H1 (cell line): ENCODE results near the gene TAS2R40. TPM values are rescaled to one million over a fixed set of nuclear protein-coding genes. Genes with fewer than 3 reads are reported as not detected.

ENCODE experiments used
- HDAC2 ChIP-seq, 2 experiments: fragments of 300-600 bp in 1 of 2; sonication (generic) in 1 of 2; IDR thresholded peaks; 2 replicates each; pipeline ENCODE4 v1.6.1; 2011 to 2012; ENCODE audit warnings: low read depth in 2 of 2, low read length in 2 of 2, mild to moderate bottlenecking in 2 of 2, moderate library complexity in 2 of 2, borderline replicate concordance in 1 of 2, inconsistent platforms in 1 of 2
- MAFK ChIP-seq: IDR thresholded peaks from 2 replicates; pipeline ENCODE4 v1.6.1; 2012; ENCODE audit warnings: low read depth, mild to moderate bottlenecking, improper control_type of control experiment, low read length
- PHF8 ChIP-seq: fragments of 200-600 bp; sonication (generic); conservative IDR thresholded peaks from 2 replicates; pipeline ENCODE4 v1.7.1; 2012; ENCODE audit warnings: low read depth, mild to moderate bottlenecking, inconsistent platforms, low read length, moderate library complexity
- RFX5 ChIP-seq: IDR thresholded peaks from 2 replicates; pipeline ENCODE4 v1.6.1; 2011; ENCODE audit warnings: low read depth, low read length, improper control_type of control experiment, borderline replicate concordance
- SAP30 ChIP-seq: fragments of 300-600 bp; sonication (generic); IDR thresholded peaks from 2 replicates; pipeline ENCODE4 v1.7.1; 2012; ENCODE audit warnings: low read length, moderate library complexity, mild to moderate bottlenecking, inconsistent platforms; ENCODE audit not compliant: insufficient read depth, insufficient replicate concordance
- SIN3A ChIP-seq, 2 experiments: IDR thresholded peaks in 1 of 2; conservative IDR thresholded peaks in 1 of 2; 2 replicates each; pipeline ENCODE4 v1.6.1; 2011 to 2012; ENCODE audit warnings: low read length in 2 of 2, improper control_type of control experiment in 1 of 2, low read depth in 1 of 2, mild to moderate bottlenecking in 1 of 2
- TAF1 ChIP-seq: IDR thresholded peaks from 2 replicates; pipeline ENCODE4 v1.6.1; 2011; ENCODE audit warnings: mild to moderate bottlenecking, low read depth, low read length
- polyA plus RNA-seq, 7 experiments: library from polyadenylated mRNA; depleted of rRNA in 3 of 7; stranded (reverse) in 5 of 7; unstranded in 2 of 7; fragments of >200 nt in 5 of 7; fragments of 200-250 nt in 2 of 7; gene quantifications; 1 replicate in 5 of 7; 2 replicates in 1 of 7; 4 replicates in 1 of 7; pipeline versions ENCODE4 v1.2.1 to v1.2.3, GENCODE V29; 2011 to 2013; ENCODE audit warnings: missing spikeins in 2 of 7, mixed read lengths in 2 of 7
- total RNA-seq: library from RNA; stranded (reverse); fragmentation: NEBNext Ultra II Directional; extraction: Animal tissue kit (Norgen Biotek cat#: 25700); gene quantifications from 2 replicates; pipeline ENCODE4 v1.2.1, GENCODE V29; 2021
- TF ChIP-seq, protein P1 (sequence below): fragments of 300-600 bp; sonication (generic); IDR thresholded peaks from 2 replicates; pipeline ENCODE4 v1.7.1; 2012; ENCODE audit warnings: low read length, moderate library complexity, mild to moderate bottlenecking, inconsistent platforms; ENCODE audit not compliant: insufficient replicate concordance

TAS2R40 gene
- total and polyA plus RNA-seq, 2 of the 8 experiments (the other 6 are each of a cell fraction or from before 2014, with no cell fraction given), result not detected

DNA sequence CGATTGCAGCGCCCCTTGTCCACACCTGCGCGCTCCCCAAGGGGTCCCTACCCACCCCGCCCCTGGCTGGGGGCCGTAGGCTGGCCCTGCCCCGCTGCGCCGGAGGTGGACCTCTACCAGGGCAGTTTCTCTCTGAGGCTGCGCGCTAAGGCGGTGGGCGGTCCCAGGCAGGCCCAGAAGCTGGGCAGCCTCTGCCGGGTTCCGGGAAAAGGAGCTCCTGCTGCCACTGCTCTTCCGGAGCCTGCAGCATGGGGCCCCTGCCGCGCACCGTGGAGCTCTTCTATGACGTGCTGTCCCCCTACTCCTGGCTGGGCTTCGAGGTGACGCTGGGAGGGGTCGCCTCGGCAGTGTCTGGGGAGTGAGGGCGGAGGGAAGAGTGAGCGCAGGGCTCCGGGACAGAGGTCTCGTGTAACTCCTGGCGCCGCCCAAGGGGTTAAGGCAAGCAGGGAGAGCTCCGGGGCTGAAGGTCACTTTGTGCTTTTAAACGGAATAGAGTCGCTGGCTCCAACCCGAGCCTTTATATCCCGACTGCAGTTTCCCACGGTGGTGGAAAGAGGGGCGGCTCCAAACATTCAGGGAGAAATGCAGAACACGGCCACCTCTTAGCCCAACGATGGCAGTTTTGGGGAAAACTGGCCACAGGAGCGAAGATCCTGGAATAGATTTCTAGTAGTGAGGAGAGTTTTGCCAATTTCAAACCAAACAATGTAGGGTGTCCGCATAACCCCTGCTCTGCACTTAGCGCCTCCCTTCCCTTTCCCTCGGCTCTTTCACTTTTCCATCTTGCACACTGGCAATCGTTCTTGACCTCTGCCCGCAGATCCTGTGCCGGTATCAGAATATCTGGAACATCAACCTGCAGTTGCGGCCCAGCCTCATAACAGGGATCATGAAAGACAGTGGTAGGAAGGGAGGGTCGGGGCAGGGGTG is 41.7 kb downstream of the TAS2R40 start, which contains the start of gene GSTK1 (continued):
- TF ChIP-seq, protein P1, sequence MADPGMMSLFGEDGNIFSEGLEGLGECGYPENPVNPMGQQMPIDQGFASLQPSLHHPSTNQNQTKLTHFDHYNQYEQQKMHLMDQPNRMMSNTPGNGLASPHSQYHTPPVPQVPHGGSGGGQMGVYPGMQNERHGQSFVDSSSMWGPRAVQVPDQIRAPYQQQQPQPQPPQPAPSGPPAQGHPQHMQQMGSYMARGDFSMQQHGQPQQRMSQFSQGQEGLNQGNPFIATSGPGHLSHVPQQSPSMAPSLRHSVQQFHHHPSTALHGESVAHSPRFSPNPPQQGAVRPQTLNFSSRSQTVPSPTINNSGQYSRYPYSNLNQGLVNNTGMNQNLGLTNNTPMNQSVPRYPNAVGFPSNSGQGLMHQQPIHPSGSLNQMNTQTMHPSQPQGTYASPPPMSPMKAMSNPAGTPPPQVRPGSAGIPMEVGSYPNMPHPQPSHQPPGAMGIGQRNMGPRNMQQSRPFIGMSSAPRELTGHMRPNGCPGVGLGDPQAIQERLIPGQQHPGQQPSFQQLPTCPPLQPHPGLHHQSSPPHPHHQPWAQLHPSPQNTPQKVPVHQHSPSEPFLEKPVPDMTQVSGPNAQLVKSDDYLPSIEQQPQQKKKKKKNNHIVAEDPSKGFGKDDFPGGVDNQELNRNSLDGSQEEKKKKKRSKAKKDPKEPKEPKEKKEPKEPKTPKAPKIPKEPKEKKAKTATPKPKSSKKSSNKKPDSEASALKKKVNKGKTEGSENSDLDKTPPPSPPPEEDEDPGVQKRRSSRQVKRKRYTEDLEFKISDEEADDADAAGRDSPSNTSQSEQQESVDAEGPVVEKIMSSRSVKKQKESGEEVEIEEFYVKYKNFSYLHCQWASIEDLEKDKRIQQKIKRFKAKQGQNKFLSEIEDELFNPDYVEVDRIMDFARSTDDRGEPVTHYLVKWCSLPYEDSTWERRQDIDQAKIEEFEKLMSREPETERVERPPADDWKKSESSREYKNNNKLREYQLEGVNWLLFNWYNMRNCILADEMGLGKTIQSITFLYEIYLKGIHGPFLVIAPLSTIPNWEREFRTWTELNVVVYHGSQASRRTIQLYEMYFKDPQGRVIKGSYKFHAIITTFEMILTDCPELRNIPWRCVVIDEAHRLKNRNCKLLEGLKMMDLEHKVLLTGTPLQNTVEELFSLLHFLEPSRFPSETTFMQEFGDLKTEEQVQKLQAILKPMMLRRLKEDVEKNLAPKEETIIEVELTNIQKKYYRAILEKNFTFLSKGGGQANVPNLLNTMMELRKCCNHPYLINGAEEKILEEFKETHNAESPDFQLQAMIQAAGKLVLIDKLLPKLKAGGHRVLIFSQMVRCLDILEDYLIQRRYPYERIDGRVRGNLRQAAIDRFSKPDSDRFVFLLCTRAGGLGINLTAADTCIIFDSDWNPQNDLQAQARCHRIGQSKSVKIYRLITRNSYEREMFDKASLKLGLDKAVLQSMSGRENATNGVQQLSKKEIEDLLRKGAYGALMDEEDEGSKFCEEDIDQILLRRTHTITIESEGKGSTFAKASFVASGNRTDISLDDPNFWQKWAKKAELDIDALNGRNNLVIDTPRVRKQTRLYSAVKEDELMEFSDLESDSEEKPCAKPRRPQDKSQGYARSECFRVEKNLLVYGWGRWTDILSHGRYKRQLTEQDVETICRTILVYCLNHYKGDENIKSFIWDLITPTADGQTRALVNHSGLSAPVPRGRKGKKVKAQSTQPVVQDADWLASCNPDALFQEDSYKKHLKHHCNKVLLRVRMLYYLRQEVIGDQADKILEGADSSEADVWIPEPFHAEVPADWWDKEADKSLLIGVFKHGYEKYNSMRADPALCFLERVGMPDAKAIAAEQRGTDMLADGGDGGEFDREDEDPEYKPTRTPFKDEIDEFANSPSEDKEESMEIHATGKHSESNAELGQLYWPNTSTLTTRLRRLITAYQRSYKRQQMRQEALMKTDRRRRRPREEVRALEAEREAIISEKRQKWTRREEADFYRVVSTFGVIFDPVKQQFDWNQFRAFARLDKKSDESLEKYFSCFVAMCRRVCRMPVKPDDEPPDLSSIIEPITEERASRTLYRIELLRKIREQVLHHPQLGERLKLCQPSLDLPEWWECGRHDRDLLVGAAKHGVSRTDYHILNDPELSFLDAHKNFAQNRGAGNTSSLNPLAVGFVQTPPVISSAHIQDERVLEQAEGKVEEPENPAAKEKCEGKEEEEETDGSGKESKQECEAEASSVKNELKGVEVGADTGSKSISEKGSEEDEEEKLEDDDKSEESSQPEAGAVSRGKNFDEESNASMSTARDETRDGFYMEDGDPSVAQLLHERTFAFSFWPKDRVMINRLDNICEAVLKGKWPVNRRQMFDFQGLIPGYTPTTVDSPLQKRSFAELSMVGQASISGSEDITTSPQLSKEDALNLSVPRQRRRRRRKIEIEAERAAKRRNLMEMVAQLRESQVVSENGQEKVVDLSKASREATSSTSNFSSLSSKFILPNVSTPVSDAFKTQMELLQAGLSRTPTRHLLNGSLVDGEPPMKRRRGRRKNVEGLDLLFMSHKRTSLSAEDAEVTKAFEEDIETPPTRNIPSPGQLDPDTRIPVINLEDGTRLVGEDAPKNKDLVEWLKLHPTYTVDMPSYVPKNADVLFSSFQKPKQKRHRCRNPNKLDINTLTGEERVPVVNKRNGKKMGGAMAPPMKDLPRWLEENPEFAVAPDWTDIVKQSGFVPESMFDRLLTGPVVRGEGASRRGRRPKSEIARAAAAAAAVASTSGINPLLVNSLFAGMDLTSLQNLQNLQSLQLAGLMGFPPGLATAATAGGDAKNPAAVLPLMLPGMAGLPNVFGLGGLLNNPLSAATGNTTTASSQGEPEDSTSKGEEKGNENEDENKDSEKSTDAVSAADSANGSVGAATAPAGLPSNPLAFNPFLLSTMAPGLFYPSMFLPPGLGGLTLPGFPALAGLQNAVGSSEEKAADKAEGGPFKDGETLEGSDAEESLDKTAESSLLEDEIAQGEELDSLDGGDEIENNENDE, result no peak
- TF ChIP-seq PHF8, result peak; percentile 53; the same call in 1 of the 2 replicates
- peak in 1 of 2 experiments; percentile 58; a peak in 1 of 4 replicates for TF ChIP-seq HDAC2 (IDR thresholded peaks at IDR 0.05; ENCODE audit: borderline replicate concordance in 1 of 2, low read depth in 2 of 2, low read length in 2 of 2)
- no peak for TF ChIP-seq RFX5
- TF ChIP-seq SIN3A (conservative IDR thresholded peaks at IDR 0.05 in 1 of 2, IDR thresholded peaks at IDR 0.05 in 1 of 2; ENCODE audit: low read depth in 1 of 2, low read length in 2 of 2), result 0 out of 4 replicates have a peak, but pooled peaks of 1 of the 2 experiments have one; percentile 37
- peak; percentile 50 for TF ChIP-seq TAF1
- TF ChIP-seq SAP30, result peak; percentile 48
- TF ChIP-seq MAFK, result no peak
